ENCODE results near the gene NEDD4L.

The NEDD4L gene

DNA sequence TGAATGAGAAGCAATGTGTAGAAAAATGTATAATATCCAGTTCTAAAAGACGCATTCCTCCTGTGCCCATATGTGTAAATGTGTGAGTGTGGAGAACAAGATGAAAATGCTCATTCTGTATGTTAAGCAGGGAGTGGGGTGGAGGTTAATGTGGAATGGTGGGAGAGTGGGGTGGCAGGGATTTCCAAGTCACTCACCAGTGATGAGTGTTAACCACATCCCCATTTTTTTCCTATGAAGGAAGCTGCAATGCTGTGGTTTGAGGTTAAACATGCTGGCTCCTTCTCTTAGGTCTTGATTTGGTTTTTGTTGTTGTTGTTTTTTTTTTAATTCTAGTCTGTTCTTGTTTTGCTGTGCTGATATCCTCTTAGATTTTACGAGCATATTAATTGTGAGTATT, 169.4 kb downstream of the NEDD4L start:
- no peak for ATAC-seq

DNA sequence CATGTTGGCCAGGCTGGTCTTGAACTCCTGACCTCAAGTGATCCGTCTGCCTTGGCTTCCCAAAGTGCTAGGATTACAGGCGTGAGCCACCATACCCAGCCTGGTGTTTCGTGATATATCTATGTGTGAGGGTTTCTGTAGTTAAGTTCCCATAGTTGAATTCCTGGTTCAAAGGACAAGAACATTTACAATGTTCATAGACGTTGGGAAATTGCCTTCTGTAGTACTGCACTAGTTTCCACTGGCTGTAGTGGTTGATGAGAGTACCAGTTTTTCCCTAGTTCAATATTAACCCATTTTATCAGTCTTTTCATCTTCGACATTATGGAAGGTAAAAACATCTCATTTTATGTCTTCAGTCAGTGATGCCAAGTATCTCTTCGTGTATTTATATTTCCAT, 171.0 kb downstream of the NEDD4L start:
- ATAC-seq, result no peak

DNA sequence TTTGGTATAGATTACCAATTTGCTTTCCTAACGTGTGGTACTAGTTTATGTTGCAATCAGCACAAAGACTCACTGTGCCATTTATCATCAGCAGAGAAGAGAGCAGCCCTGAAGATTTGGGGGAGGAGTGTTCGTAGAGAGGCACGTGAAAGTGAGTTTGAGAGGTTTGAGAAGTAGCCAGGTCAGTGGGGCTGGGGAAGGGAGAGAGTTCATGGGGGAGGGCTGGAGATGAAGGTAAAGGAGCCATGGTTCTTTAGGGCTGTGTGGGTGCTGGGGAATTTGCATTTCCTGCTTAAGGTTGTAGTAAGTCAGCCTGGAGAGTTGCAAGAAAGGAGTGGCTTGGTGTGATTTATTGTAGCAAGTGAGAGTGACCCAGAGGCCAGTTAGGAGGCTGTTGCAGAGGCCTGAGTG, 172.1 kb downstream of the NEDD4L start:
- ATAC-seq, result no peak

DNA sequence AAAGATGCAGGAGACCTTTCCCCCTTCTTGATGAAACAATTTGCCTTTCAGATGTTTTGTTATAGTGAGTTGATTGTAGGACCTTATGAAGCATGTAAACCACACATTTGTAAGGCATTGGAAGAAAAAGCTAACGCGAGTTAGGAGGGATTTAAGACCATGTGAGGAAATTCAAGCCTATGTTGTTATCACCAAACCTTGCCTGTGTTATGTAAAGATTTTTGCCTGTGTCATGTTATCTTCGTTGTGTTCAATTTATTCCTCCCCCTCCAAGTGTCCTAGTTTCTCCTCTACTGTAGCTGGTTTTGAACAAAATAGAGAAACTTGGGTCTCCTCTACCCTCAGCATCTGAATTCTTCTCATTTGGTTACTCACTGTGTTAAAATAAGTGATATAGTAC, 173.0 kb downstream of the NEDD4L start:
- ATAC-seq, result no peak

DNA sequence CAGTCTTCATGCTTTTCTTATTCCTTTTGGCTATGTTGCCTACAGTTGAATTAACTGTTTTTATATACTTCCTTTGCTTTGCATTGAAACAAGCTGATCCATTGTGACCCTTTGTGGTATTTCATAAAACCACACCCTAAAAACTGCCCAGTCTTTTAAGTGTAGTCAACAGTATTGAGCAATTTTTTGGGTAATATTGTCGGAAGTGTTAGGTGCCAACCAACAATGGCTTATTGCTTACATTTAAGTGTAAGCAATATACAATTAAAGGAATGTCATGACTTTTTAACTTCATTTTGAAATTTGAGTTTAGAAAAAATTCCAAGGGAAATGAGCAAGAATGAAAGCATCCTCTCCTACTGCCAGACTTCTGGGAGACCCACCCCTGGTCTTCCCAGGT, 174.1 kb downstream of the NEDD4L start:
- no peak for ATAC-seq

- ATAC-seq, result no peak
Measured at GRCh38 chr18:58221060-58221725, 177.2 kb downstream of the NEDD4L start.

DNA sequence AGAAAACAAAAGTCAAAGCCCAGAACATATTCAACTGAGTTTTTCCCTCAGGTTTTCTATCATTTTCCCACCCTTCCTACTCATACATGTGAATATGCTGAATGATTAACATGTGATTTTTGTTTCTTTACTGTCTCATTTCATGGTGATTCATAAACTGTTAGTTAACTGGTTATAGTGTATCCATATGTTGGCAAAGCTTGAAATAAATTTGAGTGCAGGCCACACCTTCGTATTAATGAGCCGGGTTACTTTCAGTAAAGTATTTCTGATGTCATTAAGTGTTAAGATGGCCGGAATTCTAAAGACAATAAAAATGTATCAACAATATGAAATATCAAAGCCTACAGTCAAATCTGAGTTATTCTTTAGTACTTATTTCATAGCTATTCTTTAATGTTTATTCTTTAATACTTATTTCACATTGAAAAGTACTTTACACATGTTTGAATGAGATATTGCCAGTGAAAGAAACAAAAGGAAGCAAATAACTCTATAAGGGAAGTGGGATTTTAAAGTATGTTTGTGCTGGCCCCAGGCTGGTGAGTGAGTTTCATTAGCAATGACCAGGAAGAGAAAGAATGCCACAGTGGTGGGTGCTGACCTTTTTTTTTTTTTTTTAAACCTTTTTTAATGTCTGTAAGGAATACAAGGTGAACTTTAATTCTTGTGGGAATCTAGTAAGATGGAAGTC, 178.6 kb downstream of the NEDD4L start:
- no peak for ATAC-seq

- no peak for ATAC-seq
Measured at GRCh38 chr18:58223717-58224424, 179.8 kb downstream of the NEDD4L start.

- no peak for ATAC-seq
Measured at GRCh38 chr18:58224425-58224750, 180.4 kb downstream of the NEDD4L start.

DNA sequence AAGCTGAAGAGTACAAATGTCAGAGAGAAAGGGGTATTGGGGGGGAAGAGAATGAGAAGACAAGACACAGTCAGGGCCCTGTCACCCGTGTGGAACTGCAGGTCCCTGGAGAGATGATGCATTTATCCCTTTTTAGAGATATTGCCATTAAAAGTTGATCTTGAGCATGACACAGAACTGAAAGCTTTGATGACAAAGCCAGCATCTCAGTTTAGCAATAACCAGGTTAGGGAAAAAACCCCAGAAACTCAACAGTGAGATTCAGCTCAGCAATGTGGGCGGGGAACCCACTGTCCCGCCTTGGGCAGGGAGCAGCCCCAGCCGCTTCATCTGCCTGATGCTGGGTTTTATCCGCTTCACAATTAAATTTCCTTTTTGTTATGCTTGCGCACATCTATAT, 181.1 kb downstream of the NEDD4L start:
- ATAC-seq, result peak; percentile 61 to 85

DNA sequence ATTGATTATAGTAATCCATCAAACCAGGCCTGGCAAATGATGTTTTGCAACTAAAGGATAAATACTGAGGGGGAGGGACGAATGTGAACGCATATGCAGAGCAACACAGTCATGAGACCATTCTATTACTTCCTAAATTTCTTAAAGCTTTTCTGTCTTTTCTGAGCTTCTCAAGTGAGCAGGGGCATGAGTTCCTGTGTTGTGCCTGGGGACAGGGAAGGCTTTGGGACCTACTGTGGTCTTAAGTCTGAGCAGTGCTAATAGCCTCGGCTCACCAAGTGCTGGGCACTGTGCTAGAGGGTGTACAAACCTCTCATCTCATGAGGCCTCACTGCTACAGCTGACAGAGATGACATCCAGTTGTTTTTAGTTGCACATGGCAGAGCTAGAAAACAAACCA, 182.4 kb downstream of the NEDD4L start:
- ATAC-seq, result no peak

- ATAC-seq, result no peak
Measured at GRCh38 chr18:58227361-58227930, 183.4 kb downstream of the NEDD4L start.

DNA sequence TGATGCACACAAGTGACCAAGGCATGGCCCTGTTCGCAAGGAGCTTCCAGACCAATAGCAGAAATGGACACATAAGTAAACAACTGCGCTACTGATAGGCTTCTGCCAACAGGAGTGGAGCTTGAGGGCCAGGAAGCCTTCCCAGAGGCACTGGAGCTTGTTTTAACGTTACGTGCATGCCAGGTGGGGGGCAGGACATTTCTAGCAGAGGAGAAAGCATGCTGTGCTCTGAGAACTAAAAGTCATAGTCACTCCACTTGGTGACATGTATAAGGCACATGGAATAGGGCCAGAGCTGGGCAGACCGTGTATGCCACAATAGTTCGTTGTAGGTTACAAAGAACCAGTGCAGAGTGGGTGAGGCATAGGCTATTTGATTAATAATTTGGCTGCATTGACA, 184.2 kb downstream of the NEDD4L start:
- ATAC-seq, result no peak

GRCh38 chr18:58228762-58229161, 184.7 kb downstream of the NEDD4L start:
- ATAC-seq, result no peak

DNA sequence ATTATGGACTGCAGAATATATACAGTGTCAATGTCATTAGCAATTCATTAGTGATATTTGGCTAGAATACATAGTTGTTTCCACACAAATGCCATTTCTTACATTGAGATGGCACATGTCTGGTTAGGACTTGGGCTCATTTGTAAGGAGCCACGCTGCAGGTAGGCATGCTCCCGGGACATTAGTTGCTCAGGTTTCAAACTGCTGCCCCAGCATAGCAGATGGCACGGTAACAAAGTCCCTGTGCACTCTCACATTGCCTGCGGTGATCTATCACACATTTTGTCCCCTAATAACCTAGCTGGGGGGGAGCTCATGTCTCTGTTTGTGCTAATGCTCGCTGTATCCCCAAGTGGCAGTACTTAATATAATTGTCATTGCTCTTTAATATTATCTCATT, 185.1 kb downstream of the NEDD4L start:
- ATAC-seq, result no peak

DNA sequence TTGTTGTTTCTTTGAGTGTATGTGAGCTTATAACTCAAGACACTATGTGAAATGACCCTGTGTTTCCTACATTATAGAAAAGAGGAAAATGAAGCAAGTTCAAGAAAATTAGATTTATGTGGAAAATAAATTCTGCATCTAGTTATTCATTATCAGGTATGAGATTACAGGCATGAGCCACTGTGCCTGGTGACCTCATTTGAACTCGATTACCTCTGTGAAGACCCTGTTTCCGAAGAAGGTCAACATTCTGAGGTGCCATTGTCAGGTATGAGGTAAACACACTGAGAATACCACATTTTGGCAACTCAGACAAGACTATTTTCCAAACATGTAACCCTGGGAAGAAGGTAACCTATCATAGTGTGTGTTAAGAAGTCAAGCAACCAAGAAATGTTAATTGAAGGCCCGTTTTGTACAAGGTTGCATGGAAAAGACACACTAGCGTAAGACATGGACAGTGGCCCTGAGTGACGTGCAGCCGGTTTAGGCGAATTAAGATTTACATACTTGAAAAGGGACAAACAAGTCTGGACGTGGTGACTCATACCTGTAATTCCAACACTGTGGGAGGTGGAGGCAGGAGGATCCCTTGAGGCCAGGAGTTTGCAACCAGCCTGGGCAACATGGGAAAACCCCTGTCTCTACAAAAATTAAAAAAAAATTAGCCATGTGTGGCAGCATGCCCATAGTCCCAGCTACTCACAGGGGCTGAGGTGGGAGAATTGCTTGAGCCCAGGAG, 186.6 kb downstream of the NEDD4L start:
- ATAC-seq, result no peak

- no peak for ATAC-seq
Measured at GRCh38 chr18:58231930-58232329, 187.9 kb downstream of the NEDD4L start.

GRCh38 chr18:58232668-58233067, 188.6 kb downstream of the NEDD4L start:
- ATAC-seq, result no peak

GRCh38 chr18:58234359-58234741, 190.3 kb downstream of the NEDD4L start:
- no peak for ATAC-seq

GRCh38 chr18:58235001-58235436, 191.0 kb downstream of the NEDD4L start:
- no peak for ATAC-seq

DNA sequence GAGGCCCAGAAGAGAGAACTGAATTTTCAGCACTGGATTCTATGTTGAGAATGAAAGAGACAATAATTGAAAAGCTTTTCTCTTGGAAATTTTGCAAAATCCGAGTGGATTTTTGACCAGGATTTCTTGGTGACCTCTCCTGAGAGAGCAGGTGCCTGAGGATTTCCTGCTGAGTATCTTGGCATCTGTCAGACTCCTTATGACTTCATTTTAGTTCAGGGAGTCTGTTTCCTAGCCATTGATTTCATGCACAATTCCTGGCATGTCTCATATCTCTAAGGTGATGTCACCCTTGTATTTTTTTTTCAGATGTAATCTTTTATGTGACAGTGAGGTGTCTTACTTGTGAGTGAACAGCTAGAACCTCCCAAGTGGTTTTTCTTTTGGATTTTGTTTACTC, 195.9 kb downstream of the NEDD4L start:
- ATAC-seq, result no peak

- no peak for ATAC-seq
Measured at GRCh38 chr18:58241026-58241679, 197.1 kb downstream of the NEDD4L start.

DNA sequence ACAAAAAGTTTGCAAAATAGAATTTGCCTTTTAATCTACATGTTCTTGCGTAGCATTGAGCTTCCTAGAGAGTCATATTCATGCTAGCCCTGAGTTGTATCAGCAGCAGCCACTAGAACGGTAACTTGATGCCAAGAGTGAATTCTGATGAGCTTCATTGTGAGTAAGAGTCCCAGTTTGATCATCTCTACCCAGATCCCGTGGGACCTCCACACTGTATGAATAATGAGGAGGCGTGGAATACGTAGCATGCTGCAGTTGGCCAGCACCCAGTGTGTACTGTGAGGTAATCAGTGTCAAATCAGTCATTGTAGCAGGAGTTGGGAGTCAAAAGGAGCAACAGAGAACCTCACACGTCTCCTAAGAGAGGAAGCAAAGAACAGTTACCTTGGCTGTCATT, 197.9 kb downstream of the NEDD4L start:
- no peak for ATAC-seq

Data from activated CD4-positive, CD25-positive, alpha-beta regulatory T cell treated with anti-CD3 and anti-CD28 coated beads, Interleukin-2, amount 50 U/mL, for 24 hours (primary cell).